Right atrium auricular region (tissue), 2 donors: ENCODE data around the gene HSBP1L1. TPM values are rescaled to one million over a fixed set of nuclear protein-coding genes. Genes with fewer than 3 reads are reported as not detected.

Source experiments
- DNase-seq: peaks from one replicate; pipeline ENCODE4 v3.0.0-alpha.2; 2019; ENCODE audit warnings: low spot score
- H3K27ac ChIP-seq, 2 donors: fragments of 200-600 bp; sonication (generic); 1 replicate in 1 of 2; 2 replicates in 1 of 2; pipeline ENCODE4 v1.5.1; 2016 to 2019
- H3K27me3 ChIP-seq, 2 donors: fragments of 200-600 bp; sonication (generic); one replicate each; pipeline versions ENCODE4 v1.5.1 to v1.6.0; 2017 to 2019
- H3K36me3 ChIP-seq: fragments of 200-600 bp; sonication (generic); one replicate; pipeline ENCODE4 v1.5.1; 2016
- H3K4me1 ChIP-seq, 2 donors: fragments of 200-600 bp; sonication (generic); one replicate each; pipeline versions ENCODE4 v1.5.1 to v1.6.0; 2017 to 2019
- H3K4me3 ChIP-seq, 2 donors: fragments of 200-600 bp; sonication (generic); 1 replicate in 1 of 2; 2 replicates in 1 of 2; pipeline ENCODE4 v1.5.1; 2017 to 2019; ENCODE audit warnings: mild to moderate bottlenecking in 1 of 2, moderate library complexity in 1 of 2
- H3K9me3 ChIP-seq, 2 donors: fragments of 200-600 bp; sonication (generic); one replicate each; pipeline ENCODE4 v1.5.1; 2019
- total RNA-seq, 2 donors: library from RNA; depleted of rRNA; stranded (reverse); fragments of >200 nt; gene quantifications; one replicate each; pipeline ENCODE4 v1.1.0, GENCODE V29; 2016
- TF ChIP-seq, protein P1 (sequence below), 2 donors: fragments of 200-600 bp; sonication (generic); IDR thresholded peaks; one replicate each; pipeline ENCODE4 v1.5.1; 2019; ENCODE audit warnings: antibody characterized with exemption in 2 of 2

The HSBP1L1 gene
- total RNA-seq, 2 donors from 2014 or later, result 8.6 to 13.0 TPM

DNA sequence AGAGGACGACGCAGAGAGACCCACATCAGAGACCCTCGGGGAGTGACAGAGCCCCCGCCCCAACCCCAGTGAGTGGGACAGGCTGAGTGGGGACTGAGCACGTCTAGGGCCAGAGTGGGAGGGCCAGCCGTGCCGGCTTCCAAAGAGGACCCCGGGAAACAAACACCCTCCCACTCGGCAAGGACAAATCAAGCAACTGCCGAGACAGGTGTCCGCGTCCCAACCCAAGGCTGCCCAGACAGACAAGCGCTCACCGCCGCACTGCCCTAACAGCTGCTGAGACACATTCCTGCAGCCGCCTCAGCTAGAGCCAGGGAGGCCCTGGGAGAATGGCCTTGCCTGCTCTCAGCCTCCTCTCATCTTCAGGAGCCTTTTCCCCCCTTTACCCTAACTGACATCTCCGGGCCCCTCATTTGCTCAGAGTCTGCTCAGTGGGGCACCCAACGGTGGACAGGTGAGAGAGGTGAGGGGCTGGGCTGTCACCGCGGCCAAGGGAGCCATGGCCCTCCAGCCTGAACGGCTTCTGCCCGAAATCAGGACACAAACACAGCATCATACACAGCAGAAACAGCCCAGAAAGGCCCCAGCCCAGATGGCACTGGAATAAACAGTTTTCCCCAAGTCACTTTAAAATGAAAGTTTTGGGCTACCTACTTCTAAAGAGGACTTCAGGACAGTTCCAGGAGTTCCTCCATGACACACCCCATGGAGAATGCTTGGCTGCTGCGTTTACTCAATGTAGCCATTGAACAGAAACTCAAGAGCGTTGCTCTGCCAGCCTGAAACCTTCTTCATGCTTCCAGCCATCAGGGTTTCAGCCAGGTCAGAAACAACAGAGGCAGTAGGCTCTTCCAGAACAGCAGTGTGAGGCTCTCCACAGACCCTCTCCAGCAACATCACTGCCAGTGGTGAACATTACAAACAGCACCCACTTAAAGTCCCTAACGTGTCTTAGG, 36.6 kb upstream of the HSBP1L1 start:
- DNase-seq, result no peak
- peaks cover 0 to 12% of the 10 kb centered on the region in 2 donors for H3K4me1 ChIP-seq
- peaks cover 28% of the 10 kb centered on the region for H3K36me3 ChIP-seq

GRCh38 chr18:79928563-79928960, 35.9 kb upstream of the HSBP1L1 start:
- TF ChIP-seq, protein P1, sequence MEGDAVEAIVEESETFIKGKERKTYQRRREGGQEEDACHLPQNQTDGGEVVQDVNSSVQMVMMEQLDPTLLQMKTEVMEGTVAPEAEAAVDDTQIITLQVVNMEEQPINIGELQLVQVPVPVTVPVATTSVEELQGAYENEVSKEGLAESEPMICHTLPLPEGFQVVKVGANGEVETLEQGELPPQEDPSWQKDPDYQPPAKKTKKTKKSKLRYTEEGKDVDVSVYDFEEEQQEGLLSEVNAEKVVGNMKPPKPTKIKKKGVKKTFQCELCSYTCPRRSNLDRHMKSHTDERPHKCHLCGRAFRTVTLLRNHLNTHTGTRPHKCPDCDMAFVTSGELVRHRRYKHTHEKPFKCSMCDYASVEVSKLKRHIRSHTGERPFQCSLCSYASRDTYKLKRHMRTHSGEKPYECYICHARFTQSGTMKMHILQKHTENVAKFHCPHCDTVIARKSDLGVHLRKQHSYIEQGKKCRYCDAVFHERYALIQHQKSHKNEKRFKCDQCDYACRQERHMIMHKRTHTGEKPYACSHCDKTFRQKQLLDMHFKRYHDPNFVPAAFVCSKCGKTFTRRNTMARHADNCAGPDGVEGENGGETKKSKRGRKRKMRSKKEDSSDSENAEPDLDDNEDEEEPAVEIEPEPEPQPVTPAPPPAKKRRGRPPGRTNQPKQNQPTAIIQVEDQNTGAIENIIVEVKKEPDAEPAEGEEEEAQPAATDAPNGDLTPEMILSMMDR (IDR thresholded peaks at IDR 0.05), result no peak
- no peaks in the 10 kb centered on the region for H3K27me3 ChIP-seq
- no peak for DNase-seq
- H3K27ac ChIP-seq, result no peak overlapping the region
- H3K4me1 ChIP-seq, result peaks cover 0 to 12% of the 10 kb centered on the region in 2 donors
- no peak overlapping the region for H3K4me3 ChIP-seq
- H3K36me3 ChIP-seq, result peaks cover 25% of the 10 kb centered on the region
- peaks cover 0 to 47% of the 10 kb centered on the region in 2 donors for H3K9me3 ChIP-seq

More for the DNA sequence above, 36.6 kb upstream of the HSBP1L1 start:
- TF ChIP-seq, protein P1 (IDR thresholded peaks at IDR 0.05), result no peak
- Histone ChIP-seq H3K27ac (no peak overlapping the region), H3K9me3 (peaks cover 0 to 41% of the 10 kb centered on the region in 2 donors), H3K4me3 (no peak overlapping the region), H3K27me3 (no peaks in the 10 kb centered on the region)

DNA sequence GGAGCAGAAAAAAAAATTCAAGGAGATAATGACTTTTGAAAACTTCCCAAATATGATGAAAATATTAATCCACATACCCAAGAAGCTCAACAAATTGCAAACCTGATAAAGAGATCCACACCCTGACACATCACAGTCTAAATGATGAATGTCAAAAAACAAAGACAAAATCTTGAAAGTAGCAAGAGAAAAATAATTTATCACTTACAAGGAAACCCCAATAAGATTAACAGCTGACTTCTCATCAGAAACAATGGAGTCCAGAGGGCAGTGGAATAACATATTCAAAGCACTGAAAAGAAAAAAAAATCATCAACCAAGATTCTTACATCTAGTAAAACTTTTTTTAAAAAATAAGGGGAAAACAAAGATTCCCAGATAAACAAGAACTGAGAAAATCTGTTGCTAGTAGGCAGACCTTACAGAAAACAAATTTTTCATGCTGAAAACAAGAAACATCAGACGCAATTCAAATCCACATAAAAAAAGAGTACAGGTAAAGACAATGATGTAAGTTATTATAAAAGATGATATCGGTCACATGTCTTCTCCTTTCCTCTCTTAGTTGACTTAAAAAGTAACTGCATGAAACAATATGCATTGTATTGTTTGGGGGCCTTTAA, 34.3 kb upstream of the HSBP1L1 start:
- DNase-seq, result no peak
- Histone ChIP-seq H3K4me3 (no peak overlapping the region), H3K27me3 (no peaks in the 10 kb centered on the region), H3K27ac (no peak overlapping the region), H3K36me3 (peaks cover 25% of the 10 kb centered on the region), H3K9me3 (peaks cover 0 to 47% of the 10 kb centered on the region in 2 donors), H3K4me1 (peaks cover 0 to 21% of the 10 kb centered on the region in 2 donors)
- TF ChIP-seq, protein P1 (IDR thresholded peaks at IDR 0.05), result no peak

GRCh38 chr18:79931475-79931874, 33.0 kb upstream of the HSBP1L1 start:
- H3K4me3 ChIP-seq, result no peak overlapping the region
- no peaks in the 10 kb centered on the region for H3K27me3 ChIP-seq
- no peak overlapping the region for H3K27ac ChIP-seq
- TF ChIP-seq, protein P1 (IDR thresholded peaks at IDR 0.05), result no peak
- peaks cover 0 to 47% of the 10 kb centered on the region in 2 donors for H3K9me3 ChIP-seq
- H3K36me3 ChIP-seq, result peaks cover 32% of the 10 kb centered on the region
- peaks cover 0 to 17% of the 10 kb centered on the region in 2 donors for H3K4me1 ChIP-seq
- DNase-seq, result no peak

GRCh38 chr18:79932907-79933306, 31.5 kb upstream of the HSBP1L1 start:
- no peak for DNase-seq
- Histone ChIP-seq H3K9me3 (peaks cover 0 to 47% of the 10 kb centered on the region in 2 donors), H3K27ac (no peak overlapping the region), H3K4me1 (peaks cover 0 to 17% of the 10 kb centered on the region in 2 donors), H3K4me3 (no peak overlapping the region), H3K27me3 (no peaks in the 10 kb centered on the region), H3K36me3 (peaks cover 30% of the 10 kb centered on the region)
- TF ChIP-seq, protein P1 (IDR thresholded peaks at IDR 0.05), result no peak
